SK-N-MC (cell line): ENCODE data around the gene MAGI1.

ENCODE experiments used
- EZH2 ChIP-seq: fragments of 200-600 bp; sonication (generic); IDR thresholded peaks from one replicate; pipeline ENCODE4 v1.6.1; 2017; ENCODE audit warnings: antibody characterized with exemption
- POLR2AphosphoS5 ChIP-seq: IDR thresholded peaks from 2 replicates; pipeline ENCODE4 v1.6.1; 2012; ENCODE audit warnings: mild to moderate bottlenecking, low read depth, low read length, borderline replicate concordance

GRCh38 chr3:65730449-65730848 lies 308.3 kb downstream of the MAGI1 start:
- TF ChIP-seq POLR2AphosphoS5 (no peak), EZH2 (no peak)
